Measurements from ENCODE around the gene NOSIP.

- no peak for TF ChIP-seq CTCF (conservative IDR thresholded peaks at IDR 0.05; ENCODE audit: low read length)
- no peak for TF ChIP-seq EZH2phosphoT487 (IDR thresholded peaks at IDR 0.05; ENCODE audit: borderline replicate concordance, low read depth, low read length)
Measured at GRCh38 chr19:49594993-49595818, 14.8 kb upstream of the NOSIP start.
